Epithelial cell of alveolus of lung (primary cell): ENCODE results near the gene SSH2. TPM values are rescaled to one million over a fixed set of nuclear protein-coding genes. Genes with fewer than 3 reads are reported as not detected.

Experiments
- total RNA-seq: library from RNA; depleted of rRNA; stranded (reverse); fragments of >200 nt; gene quantifications from 2 replicates; pipeline ENCODE4 v1.2.1, GENCODE V29; 2015

Gene SSH2, protein sequence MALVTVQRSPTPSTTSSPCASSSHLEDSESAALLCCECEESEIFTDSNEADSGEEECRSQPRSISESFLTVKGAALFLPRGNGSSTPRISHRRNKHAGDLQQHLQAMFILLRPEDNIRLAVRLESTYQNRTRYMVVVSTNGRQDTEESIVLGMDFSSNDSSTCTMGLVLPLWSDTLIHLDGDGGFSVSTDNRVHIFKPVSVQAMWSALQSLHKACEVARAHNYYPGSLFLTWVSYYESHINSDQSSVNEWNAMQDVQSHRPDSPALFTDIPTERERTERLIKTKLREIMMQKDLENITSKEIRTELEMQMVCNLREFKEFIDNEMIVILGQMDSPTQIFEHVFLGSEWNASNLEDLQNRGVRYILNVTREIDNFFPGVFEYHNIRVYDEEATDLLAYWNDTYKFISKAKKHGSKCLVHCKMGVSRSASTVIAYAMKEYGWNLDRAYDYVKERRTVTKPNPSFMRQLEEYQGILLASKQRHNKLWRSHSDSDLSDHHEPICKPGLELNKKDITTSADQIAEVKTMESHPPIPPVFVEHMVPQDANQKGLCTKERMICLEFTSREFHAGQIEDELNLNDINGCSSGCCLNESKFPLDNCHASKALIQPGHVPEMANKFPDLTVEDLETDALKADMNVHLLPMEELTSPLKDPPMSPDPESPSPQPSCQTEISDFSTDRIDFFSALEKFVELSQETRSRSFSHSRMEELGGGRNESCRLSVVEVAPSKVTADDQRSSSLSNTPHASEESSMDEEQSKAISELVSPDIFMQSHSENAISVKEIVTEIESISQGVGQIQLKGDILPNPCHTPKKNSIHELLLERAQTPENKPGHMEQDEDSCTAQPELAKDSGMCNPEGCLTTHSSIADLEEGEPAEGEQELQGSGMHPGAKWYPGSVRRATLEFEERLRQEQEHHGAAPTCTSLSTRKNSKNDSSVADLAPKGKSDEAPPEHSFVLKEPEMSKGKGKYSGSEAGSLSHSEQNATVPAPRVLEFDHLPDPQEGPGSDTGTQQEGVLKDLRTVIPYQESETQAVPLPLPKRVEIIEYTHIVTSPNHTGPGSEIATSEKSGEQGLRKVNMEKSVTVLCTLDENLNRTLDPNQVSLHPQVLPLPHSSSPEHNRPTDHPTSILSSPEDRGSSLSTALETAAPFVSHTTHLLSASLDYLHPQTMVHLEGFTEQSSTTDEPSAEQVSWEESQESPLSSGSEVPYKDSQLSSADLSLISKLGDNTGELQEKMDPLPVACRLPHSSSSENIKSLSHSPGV (N-terminal part only)
- total RNA-seq, result 7.6 and 50.9 TPM in 2 replicates

DNA sequence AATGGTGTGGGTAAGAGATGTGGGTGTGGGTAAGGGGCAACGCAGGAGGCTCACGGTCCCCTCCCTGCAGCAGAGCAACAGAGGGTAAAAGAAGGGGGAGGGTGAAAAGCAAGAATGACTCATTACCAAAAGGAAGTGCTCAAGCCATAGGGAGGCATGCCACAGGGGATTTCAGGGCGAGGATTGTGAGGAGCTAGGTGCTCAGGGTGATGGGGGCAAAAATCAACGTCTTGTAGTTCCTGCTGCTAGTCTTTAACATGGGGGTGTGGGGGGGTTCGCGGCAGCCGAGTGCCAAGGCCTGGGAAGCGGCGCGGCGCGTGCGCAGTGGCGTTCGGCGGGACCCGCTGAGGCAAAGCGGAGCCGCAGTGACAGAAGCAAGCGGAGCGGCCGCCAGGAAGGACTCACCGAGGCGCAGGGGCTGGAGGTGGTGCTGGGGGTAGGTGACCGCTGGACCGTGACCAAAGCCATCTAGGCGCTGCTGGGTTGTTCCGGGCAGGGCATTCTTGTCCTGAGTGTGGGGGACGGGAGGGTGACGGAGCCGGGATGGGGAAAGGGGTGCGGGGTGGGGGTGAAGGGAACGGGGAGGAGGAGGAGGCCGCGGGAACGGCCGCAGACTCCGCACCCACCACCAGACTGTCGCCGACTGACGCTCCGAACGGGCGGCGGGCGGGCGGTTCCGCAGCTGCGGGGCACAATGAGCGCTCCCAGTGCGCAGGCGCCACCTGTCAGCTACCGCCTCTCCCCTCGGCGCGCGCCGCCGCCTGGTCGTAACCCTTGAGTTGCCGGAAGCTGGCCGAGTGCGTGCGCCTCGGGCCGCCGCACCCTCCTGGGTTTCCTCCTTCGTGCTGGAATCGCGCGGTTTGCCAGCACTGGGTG is at the start of gene SSH2:
TSS of gene SSH2 (minus strand) at position 696 of the 876 bp plus-strand sequence. CDS start at position 468, 228 bp downstream.

GRCh38 chr17:29941334-29941733 is 11.3 kb upstream of the SSH2 start, which contains the start of gene EFCAB5:
Gene EFCAB5 (plus strand): TSS chr17:29941634. CDS start chr17:29941797, 163 bp downstream.

GRCh38 chr17:29622337-29623282 is 307.4 kb downstream of the SSH2 start, which contains the start of gene CORO6:
Gene CORO6 (minus strand): TSS chr17:29622912. CDS start chr17:29621421, 1,491 bp downstream.

DNA sequence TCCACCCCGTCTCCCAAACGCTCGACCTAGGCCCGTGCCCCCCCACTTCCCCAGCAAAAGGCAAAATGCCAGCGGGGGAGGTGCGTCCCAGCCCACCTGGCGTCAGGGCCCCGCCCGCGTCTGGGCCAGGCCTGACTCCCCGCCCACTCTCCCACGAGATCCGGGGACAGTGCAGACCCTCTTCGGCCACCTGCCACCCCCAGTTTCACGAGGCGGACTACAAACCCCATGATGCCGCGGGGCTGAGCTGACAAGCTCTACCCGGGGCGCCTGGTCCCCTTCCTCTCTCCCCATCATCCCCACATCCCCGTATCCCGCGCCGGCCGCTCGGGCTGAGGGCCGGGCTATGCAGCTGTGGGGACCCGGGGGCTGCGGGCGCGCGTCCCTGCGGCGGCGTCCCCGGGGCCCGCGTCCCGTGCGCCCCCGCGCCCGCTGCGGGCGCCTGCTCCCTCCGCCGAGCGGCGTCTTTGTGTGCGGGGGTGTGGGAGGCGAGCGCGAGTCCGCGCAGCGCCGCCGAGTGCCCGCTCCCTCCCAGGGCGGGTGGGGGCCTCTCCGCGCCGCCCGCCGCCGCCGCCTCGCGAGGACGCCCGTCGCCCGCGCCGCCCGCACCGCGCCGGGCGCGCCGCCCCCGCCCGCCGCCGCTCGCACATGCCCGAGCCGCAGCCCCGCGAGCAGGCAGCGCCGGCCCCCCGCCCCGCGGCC is 337.0 kb downstream of the SSH2 start, which contains the start of gene ANKRD13B:
TSS of gene ANKRD13B (plus strand) at position 283 of the 702 bp plus-strand sequence. CDS start 490 bp downstream, outside the sequence.

GRCh38 chr17:29589524-29590410 is 340.3 kb downstream of the SSH2 start, which contains the start of gene GIT1:
Gene GIT1 (minus strand): TSS chr17:29589648. CDS start chr17:29589378, 270 bp downstream.

Other genes with a start within 250 kb of the SSH2 start
- gene EFCAB5, start 11.4 kb upstream of the SSH2 start, total RNA-seq, result not detected in 2 replicates
- 4.1 and 15.2 TPM in 2 replicates for gene NSRP1, start 186.6 kb upstream of the SSH2 start, total RNA-seq